Activated CD8-positive, alpha-beta T cell treated with anti-CD3 and anti-CD28 coated beads, Interleukin-2, amount 10 ng/mL, durations not matched to agents 7 days and 5 days (primary cell): ENCODE measurements around the gene DLG2. TPM values are rescaled to one million over a fixed set of nuclear protein-coding genes. Genes with fewer than 3 reads are reported as not detected.

ENCODE experiments used
- ATAC-seq: fragments of 150-1000 bp; cut with Tn5 transposase; one replicate; pipeline ENCODE4 v1.10.0; 2021; ENCODE audit warnings: moderate library complexity
- CTCF ChIA-PET: fragments of 350-600 bp; sonication (Branson Sonifier 250); formaldehyde crosslinking; loops from one replicate; lab custom pipeline; 2021; ENCODE audit warnings: antibody characterized with exemption; lab: Charles Lee
- POLR2A ChIA-PET: fragments of 350-600 bp; sonication (Branson Sonifier 250); formaldehyde crosslinking; loops from one replicate; lab custom pipeline; 2021; ENCODE audit warnings: antibody characterized with exemption; lab: Charles Lee
- DNase-seq: peaks from one replicate; pipeline ENCODE4 v3.0.0-alpha.2; 2020
- H3K27ac Mint-ChIP-seq: one replicate; pipeline ENCODE4 v1.8.0; 2021; ENCODE audit warnings: mild to moderate bottlenecking, mixed read lengths
- H3K27me3 Mint-ChIP-seq: one replicate; pipeline ENCODE4 v1.8.0; 2021; ENCODE audit warnings: low read depth, mixed read lengths
- H3K36me3 Mint-ChIP-seq: one replicate; pipeline ENCODE4 v1.8.0; 2021; ENCODE audit warnings: low read depth, mixed read lengths
- H3K4me1 Mint-ChIP-seq: one replicate; pipeline ENCODE4 v1.8.0; 2021; ENCODE audit warnings: low read depth, mixed read lengths
- H3K4me3 Mint-ChIP-seq: one replicate; pipeline ENCODE4 v1.8.0; 2021; ENCODE audit warnings: mild to moderate bottlenecking, mixed read lengths
- H3K9me3 Mint-ChIP-seq: one replicate; pipeline ENCODE4 v1.8.0; 2022; ENCODE audit warnings: mixed read lengths; ENCODE audit not compliant: insufficient read depth
- total RNA-seq, 2 experiments: library from RNA; stranded (reverse); gene quantifications; one replicate each; pipeline ENCODE4 v1.2.3, GENCODE V29; 2021

The DLG2 gene
- total RNA-seq, 2 experiments from 2014 or later: 1.3 to 1.6 TPM

DNA sequence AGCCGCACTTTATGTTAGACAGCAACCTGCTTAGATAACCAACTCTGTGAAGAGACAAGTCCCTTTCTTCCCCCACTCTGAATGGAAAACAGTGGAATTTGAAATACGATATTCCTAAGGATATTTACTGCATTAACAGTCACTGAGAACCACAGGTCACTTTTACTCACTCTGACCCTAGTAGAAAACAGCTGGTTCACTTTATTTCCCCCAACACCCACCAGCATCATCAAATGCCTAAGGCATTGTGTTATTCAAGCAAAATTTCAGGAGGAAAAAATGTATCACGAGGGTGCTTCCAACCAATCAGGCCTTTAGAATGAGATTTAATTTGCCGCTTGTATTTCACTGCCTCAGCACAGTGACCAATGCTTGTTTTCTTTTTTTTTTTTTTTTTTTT is 1206.9 kb downstream of the DLG2 start:
- POLR2A ChIA-PET: no interaction called here
- CTCF ChIA-PET: no interaction called here

DNA sequence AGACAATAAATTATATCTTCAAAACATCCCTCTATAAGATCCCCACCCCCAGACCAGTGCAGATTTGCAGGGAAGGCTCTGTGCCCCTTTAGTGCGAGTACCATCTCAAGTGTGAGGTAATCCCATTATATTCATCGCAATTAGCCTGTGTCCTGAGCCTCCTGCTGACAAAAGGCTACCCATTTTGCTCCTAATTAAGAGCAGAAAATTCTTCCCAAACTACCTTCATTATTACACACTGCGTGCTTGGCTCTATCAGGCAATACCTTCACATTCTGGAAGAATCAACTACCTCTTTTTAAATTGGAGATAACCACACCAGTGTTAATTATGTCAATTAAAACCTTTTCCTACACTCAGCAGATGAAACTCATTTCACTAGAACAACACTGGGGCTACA is 1207.5 kb downstream of the DLG2 start:
- Mint-ChIP-seq H3K36me3 (no peaks in the 10 kb centered on the region), H3K27me3 (no peaks in the 10 kb centered on the region), H3K9me3 (peaks cover 28% of the 10 kb centered on the region), H3K27ac (no peak overlapping the region), H3K4me3 (no peak overlapping the region), H3K4me1 (no peaks in the 10 kb centered on the region)
- POLR2A ChIA-PET: no interaction called here
- DNase-seq: no peak
- CTCF ChIA-PET: no interaction called here
- ATAC-seq: no peak

More for the DNA sequence above, 1206.9 kb downstream of the DLG2 start:
- no peak for ATAC-seq
- Mint-ChIP-seq H3K27me3 (no peaks in the 10 kb centered on the region), H3K9me3 (peaks cover 28% of the 10 kb centered on the region), H3K36me3 (no peaks in the 10 kb centered on the region), H3K4me3 (no peak overlapping the region), H3K27ac (no peak overlapping the region), H3K4me1 (no peaks in the 10 kb centered on the region)
- no peak for DNase-seq

DNA sequence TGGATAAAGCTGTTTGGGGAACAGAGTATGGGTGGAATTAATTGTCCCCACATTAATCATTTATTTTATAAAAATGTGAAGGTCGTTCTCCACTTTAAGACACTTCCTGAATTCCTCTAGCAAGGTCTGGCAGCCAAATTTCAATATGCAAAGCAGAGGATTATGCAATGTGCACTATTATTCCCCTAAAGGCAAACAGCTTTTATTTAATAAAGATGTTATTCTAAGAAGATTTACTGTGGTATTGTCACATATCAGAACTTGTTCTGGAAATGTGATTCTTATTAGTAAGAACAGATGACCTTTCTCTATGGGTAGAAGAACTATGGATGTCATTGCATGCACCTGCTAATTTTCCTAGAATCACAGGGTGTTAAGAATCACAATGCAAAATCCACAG is 1212.2 kb downstream of the DLG2 start:
- H3K4me1 Mint-ChIP-seq: no peaks in the 10 kb centered on the region
- DNase-seq: no peak
- no peak overlapping the region for H3K4me3 Mint-ChIP-seq
- no peak overlapping the region for H3K27ac Mint-ChIP-seq
- peaks cover 12% of the 10 kb centered on the region for H3K9me3 Mint-ChIP-seq
- no peak for ATAC-seq
- no peaks in the 10 kb centered on the region for H3K27me3 Mint-ChIP-seq
- H3K36me3 Mint-ChIP-seq: no peaks in the 10 kb centered on the region
- CTCF ChIA-PET: no interaction called here
- POLR2A ChIA-PET: no interaction called here

DNA sequence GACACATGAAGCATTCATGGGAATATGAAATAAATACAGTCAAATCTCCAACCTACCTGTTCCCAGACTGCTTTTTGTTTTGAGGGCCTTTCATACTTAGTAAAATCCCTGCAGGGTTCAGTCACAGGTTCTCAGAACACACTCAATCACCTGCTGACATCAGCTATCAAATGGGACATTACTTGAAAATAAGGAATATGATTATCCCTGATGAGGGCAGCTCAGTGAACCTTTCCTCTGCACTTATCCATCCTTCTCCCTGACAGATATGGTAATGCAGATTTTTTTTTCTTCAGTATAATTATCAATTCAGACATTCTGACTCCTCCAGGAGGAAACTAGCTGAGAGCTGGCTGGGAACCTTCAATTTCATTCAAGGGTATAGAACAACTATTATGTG is 1213.6 kb downstream of the DLG2 start:
- Mint-ChIP-seq H3K4me1 (no peaks in the 10 kb centered on the region), H3K27me3 (no peaks in the 10 kb centered on the region), H3K36me3 (no peaks in the 10 kb centered on the region), H3K27ac (no peak overlapping the region), H3K9me3 (peaks cover 8% of the 10 kb centered on the region), H3K4me3 (no peak overlapping the region)
- POLR2A ChIA-PET: no interaction called here
- no peak for ATAC-seq
- CTCF ChIA-PET: no interaction called here
- DNase-seq: no peak

DNA sequence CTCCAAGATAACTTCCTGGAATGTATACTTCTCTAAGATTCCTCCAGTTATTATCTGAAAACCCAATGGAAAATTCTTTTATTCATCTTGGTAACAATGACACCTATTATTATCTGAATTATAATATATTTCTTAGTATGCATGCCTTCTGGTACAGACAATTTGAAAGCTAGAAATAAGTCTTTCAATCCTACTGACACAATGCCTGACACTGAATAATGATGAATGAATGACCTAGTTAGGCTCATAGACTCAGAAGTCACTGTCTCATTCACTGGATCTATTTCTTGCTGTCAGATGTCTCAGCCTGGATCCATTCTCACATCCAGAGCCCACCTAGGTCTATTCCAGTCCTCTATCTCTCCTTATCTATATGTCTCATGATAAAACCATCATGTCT is 1214.3 kb downstream of the DLG2 start:
- POLR2A ChIA-PET: no interaction called here
- CTCF ChIA-PET: no interaction called here
- Mint-ChIP-seq H3K27me3 (no peaks in the 10 kb centered on the region), H3K36me3 (no peaks in the 10 kb centered on the region), H3K9me3 (peaks cover 8% of the 10 kb centered on the region), H3K4me3 (no peak overlapping the region), H3K27ac (no peak overlapping the region), H3K4me1 (no peaks in the 10 kb centered on the region)
- ATAC-seq (no peak), DNase-seq (no peak)

DNA sequence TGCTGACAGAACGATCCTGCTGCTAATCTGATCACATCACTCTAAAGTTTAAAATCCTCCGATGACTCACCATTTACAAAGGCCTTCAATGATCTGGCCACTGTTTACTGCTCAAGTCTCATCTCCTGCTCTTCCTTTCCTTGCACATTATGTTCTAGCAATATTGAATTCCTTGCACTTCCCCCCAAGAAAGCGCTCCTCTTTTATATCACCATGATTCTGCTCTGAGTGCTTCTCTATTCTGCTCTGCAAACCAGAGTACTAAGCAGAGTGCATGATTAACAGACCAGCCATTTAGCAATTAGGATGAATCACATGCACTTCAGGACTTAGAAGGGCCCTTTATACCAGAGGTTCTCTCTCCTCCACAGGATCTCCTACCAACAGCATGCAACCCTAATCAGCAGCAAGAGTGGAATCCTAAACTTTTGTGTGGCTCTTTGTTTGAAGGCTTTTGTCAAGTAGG is 1218.2 kb downstream of the DLG2 start:
- Mint-ChIP-seq H3K4me3 (no peak overlapping the region), H3K27me3 (no peaks in the 10 kb centered on the region), H3K36me3 (no peaks in the 10 kb centered on the region), H3K4me1 (no peaks in the 10 kb centered on the region), H3K9me3 (no peaks in the 10 kb centered on the region), H3K27ac (no peak overlapping the region)
- CTCF ChIA-PET: no interaction called here
- ATAC-seq (no peak), DNase-seq (no peak)
- POLR2A ChIA-PET: no interaction called here

DNA sequence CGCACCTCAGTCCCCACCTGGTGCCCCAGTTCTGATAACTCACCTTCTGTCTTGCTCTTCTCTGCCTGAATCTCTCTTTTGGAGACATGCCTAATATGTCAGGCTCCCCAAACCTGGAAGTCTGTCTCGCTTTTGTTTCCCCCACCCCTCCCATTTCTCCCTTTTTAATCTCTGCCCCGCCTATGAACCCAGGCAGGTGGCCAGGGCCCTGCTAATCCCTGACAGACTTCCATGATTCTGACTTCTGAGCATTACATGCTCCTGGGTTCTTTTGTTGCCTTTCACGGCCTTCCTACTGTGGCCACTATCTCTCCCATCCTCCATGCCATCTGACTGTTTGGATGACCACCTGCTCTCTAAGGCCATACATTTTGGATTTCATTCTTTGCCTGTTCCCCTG is 1220.1 kb downstream of the DLG2 start:
- CTCF ChIA-PET: no interaction called here
- DNase-seq: no peak
- Mint-ChIP-seq H3K27ac (no peak overlapping the region), H3K36me3 (no peaks in the 10 kb centered on the region), H3K27me3 (no peaks in the 10 kb centered on the region), H3K9me3 (no peaks in the 10 kb centered on the region), H3K4me1 (no peaks in the 10 kb centered on the region), H3K4me3 (no peak overlapping the region)
- POLR2A ChIA-PET: no interaction called here
- ATAC-seq: no peak

DNA sequence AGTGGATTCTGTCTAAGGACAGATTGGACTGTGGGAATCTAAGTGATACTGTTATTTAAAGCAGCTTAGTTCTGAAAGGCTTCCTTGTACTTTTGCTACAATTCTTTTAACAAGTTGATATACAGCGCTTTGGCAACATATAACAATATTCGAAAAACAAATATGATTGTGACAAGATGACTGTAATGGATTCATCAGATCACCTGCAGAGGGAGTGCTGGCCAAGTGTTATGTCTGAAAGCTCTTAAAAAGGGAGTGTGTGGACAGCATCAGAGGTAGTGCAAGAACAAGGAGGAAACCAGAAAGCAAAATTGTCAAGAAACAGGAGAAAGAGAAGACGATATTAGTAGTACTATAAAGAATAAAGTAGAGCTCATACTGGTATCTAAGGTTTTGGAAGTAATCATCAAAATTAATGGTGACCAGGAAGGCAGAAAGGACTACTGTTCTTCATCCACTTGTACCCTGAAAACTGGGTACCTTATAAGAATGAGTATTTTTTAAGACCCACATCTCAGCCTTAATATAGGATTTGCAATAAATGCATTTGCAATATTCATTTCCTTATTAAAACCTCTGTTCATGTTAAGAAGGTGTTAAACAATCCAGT is 1229.0 kb downstream of the DLG2 start:
- ChIA-PET POLR2A (no interaction called here), CTCF (no interaction called here)
- Mint-ChIP-seq H3K27me3 (no peaks in the 10 kb centered on the region), H3K4me1 (no peaks in the 10 kb centered on the region), H3K36me3 (no peaks in the 10 kb centered on the region), H3K4me3 (no peak overlapping the region), H3K9me3 (no peaks in the 10 kb centered on the region), H3K27ac (no peak overlapping the region)
- no peak for ATAC-seq
- no peak for DNase-seq

DNA sequence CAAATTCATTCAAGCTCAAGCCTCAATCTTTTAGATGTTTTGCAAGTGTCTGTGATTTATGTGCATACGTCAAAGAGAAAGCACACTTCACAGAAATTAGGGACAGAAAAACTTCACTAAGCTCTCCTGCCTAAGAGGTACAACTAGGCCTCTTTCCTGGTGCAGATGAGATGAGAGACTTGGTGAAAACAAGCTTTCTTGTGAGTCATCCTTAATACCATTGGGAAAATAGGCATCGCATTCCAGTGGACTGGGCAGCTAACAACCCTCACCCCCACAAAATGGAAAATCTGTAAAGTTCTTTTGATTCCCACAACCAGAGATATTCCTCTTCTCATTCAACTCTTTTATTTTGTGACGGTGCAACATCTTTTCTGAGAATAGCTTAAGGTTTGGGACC is 1230.6 kb downstream of the DLG2 start:
- POLR2A ChIA-PET: no interaction called here
- CTCF ChIA-PET: interaction anchor here (1.1 kb wide), 1 partner anchor 13 kb away, joined by 3 read pairs; no protein-coding TSS in a partner anchor
- Mint-ChIP-seq H3K27me3 (no peaks in the 10 kb centered on the region), H3K27ac (no peak overlapping the region), H3K4me1 (no peaks in the 10 kb centered on the region), H3K36me3 (no peaks in the 10 kb centered on the region), H3K4me3 (no peak overlapping the region), H3K9me3 (no peaks in the 10 kb centered on the region)
- ATAC-seq: no peak
- DNase-seq: no peak

DNA sequence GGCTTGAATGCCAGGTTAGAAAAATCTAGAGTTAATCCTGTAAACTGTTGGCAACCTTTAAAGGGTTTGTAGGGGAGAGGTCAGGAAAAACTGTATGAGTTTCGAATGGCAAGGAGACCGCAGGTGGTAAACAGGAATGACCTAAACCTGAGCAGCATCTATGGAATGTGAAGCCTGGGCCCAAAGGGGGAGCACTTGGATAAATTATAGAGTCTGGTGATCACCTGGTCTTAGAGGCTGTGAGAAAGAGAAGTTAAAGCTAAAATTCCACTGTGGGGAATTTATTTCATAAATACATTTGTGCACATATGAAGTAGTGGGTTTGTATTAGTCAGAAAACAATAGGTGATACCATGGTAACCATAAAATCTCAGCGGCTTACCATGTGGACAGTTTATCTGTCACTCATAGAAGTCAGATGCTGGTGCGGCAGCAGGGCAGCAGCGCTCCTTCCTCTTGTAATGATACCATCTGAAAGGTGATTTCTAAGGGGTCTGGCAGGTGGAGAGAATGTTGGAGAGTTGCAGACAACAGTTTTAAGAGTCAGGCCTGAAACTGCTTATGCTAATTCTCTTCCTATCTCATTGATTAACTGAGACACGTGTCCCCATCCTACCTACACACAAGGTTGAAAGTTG is 1236.6 kb downstream of the DLG2 start:
- Mint-ChIP-seq H3K4me1 (no peaks in the 10 kb centered on the region), H3K9me3 (no peaks in the 10 kb centered on the region), H3K36me3 (no peaks in the 10 kb centered on the region), H3K27me3 (no peaks in the 10 kb centered on the region), H3K27ac (no peak overlapping the region), H3K4me3 (no peak overlapping the region)
- ChIA-PET POLR2A (no interaction called here), CTCF (no interaction called here)
- ATAC-seq (no peak), DNase-seq (no peak)

DNA sequence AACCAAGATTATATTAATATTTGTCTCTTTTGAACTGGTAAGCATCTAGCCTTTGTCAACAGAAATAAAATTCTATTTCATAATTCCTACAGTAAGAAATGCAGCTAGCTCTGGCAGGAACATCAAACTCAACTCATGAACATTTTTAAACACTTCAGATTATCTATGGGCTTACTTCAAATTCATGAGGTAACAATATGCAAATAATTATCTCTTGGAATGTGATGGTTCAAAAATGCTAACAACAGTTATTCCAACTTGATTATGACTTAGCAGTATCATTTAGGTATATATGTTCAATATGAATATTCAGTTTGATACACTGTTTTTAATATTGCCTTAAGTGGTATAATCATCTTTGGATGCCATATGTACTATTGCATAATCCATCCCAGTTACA is 1237.4 kb downstream of the DLG2 start:
- ChIA-PET POLR2A (no interaction called here), CTCF (no interaction called here)
- no peaks in the 10 kb centered on the region for H3K36me3 Mint-ChIP-seq
- no peak overlapping the region for H3K4me3 Mint-ChIP-seq
- H3K4me1 Mint-ChIP-seq: no peaks in the 10 kb centered on the region
- H3K9me3 Mint-ChIP-seq: no peaks in the 10 kb centered on the region
- H3K27me3 Mint-ChIP-seq: no peaks in the 10 kb centered on the region
- ATAC-seq (no peak), DNase-seq (no peak)
- H3K27ac Mint-ChIP-seq: no peak overlapping the region

DNA sequence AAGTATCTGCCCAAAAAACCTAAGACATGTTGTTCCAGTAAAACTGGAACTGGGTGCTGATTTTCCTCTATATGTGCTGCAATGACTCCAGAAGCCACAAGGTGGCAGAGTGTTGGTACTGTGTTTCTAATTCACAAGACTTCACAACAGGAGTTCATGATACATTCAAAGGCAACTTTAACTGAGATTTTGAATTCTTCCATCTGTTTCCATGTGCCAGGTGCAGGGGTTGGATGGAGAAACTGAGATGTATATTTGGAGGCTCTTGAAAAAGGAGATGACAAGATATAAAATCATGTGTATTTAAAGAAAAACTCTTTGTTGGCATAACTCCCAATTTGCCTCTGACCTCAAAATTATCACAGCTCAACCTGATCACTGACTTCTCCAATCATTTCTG is 1242.4 kb downstream of the DLG2 start:
- H3K9me3 Mint-ChIP-seq: no peaks in the 10 kb centered on the region
- no peaks in the 10 kb centered on the region for H3K27me3 Mint-ChIP-seq
- H3K4me3 Mint-ChIP-seq: no peak overlapping the region
- ChIA-PET CTCF (no interaction called here), POLR2A (no interaction called here)
- DNase-seq (peak; percentile 31), ATAC-seq (no peak)
- H3K4me1 Mint-ChIP-seq: no peaks in the 10 kb centered on the region
- H3K27ac Mint-ChIP-seq: no peak overlapping the region
- H3K36me3 Mint-ChIP-seq: no peaks in the 10 kb centered on the region
